ENCODE data around the gene DENND5A. TPM values are rescaled to one million over a fixed set of nuclear protein-coding genes. Genes with fewer than 3 reads are reported as not detected.

DENND5A gene
- total RNA-seq, 4 donors from 2014 or later: 30.4 to 52.9 (median 36.4) TPM

- Histone ChIP-seq H3K4me1 (peaks cover 14% of the 10 kb centered on the region), H3K27me3 (peaks cover 16% of the 10 kb centered on the region), H3K36me3 (no peaks in the 10 kb centered on the region), H3K4me3 (no peak overlapping the region), H3K27ac (no peak overlapping the region), H3K9me3 (no peaks in the 10 kb centered on the region)
- TF ChIP-seq POLR2AphosphoS5 (IDR thresholded peaks at IDR 0.05) (no peak), CTCF (IDR thresholded peaks at IDR 0.05) (no peak), EP300 (IDR thresholded peaks at IDR 0.05) (no peak), POLR2A (IDR thresholded peaks at IDR 0.05) (no peak)
- WGBS: 50% methylated on average over 6 of the region's 6 CpGs
- DNase-seq (ENCODE audit: low spot score in 2 of 2): no peak
Measured at GRCh38 chr11:9089636-9090035, 175.5 kb downstream of the DENND5A start.

GRCh38 chr11:9089061-9089460 lies 176.1 kb downstream of the DENND5A start:
- Histone ChIP-seq H3K27ac (no peak overlapping the region), H3K27me3 (peaks cover 16% of the 10 kb centered on the region), H3K36me3 (no peaks in the 10 kb centered on the region), H3K4me1 (peaks cover 14% of the 10 kb centered on the region), H3K4me3 (no peak overlapping the region), H3K9me3 (no peaks in the 10 kb centered on the region)
- DNase-seq (ENCODE audit: low spot score in 2 of 2): no peak
- WGBS: 75% methylated on average over 1 of the region's 3 CpGs
- TF ChIP-seq CTCF (IDR thresholded peaks at IDR 0.05) (no peak), EP300 (IDR thresholded peaks at IDR 0.05) (no peak), POLR2AphosphoS5 (IDR thresholded peaks at IDR 0.05) (no peak), POLR2A (IDR thresholded peaks at IDR 0.05) (no peak)

Other genes with a start within 250 kb of the DENND5A start
- gene SCUBE2, start 173.8 kb downstream of the DENND5A start, total RNA-seq: 10 to 100 TPM in 3 of 4 donors, 1 to 10 TPM in 1; 3.8 to 36.0 (median 24.1) TPM
- gene TMEM41B, start 49.2 kb upstream of the DENND5A start, total RNA-seq: 10 to 100 TPM; 30.1 to 72.3 (median 34.3) TPM
- 100 to 1,000 TPM in 1 of 4 donors, 10 to 100 TPM in 3; 68.6 to 123 (median 82.8) TPM for gene IPO7, start 119.3 kb upstream of the DENND5A start, total RNA-seq
- gene ZNF143, start 195.7 kb upstream of the DENND5A start, total RNA-seq: 10 to 100 TPM; 16.1 to 25.9 (median 18.4) TPM

Measured in suprapubic skin (tissue), 4 donors.